ENCODE data around the gene PCBP3.

Gene PCBP3

DNA sequence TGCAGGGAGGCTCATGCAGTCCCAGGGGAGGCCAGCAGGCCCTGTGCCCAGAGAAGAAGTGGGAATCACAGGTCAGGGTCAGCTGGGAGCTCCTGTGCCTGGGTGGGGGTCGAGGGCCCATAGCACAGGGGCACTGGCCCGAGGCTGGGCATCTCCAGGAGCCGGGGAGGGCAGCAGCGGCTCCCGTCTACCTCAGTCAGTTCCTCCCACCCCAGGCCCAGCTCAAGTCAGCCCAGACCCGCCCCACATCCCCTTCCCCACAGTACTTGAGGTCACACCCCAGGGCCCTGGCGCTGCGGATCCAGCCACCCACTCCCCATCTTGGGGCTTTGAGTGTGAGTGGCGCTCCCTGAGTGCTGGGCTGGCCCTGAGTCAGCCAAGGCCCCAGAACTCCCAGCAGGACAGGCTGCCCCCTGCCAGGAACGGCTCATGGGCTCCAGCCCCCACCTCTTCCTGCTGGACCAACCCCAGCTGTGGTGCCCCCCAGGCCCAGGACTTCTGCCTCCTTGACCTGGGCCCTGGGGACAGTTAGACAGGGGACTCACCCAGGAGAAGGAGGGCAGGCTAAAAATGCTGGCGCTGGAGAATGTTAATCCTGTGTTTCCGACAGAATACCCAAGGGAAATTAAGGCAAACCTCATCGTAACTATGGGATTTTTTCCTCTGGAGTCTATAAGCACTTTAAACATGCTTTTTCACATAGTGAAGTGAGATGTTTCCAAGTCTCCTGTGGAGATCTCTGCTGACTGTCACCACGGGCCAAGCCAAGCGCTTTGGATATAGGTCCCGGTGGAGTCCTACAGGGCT lies 269.3 kb downstream of the PCBP3 start:
- DNase-seq (ENCODE audit: low read depth): no peak

DNA sequence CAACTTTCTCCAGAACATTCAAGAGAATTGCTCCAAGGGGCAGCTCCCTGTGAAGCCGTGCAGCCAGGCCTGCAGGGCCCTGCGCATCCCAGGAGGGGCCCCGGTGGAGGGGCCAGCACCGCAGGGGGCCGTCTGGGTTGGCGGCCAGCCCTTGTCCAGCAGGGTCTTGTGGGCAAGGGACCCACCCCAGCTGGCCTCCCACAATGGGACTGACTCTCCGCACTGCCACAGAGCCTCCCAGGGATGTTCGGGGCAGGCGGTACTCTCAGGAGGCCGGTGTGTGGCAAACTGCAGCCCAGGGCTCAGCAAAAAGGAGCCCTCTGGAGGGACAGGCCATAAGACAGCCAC lies 269.9 kb downstream of the PCBP3 start:
- no peak for DNase-seq (ENCODE audit: low read depth)

DNA sequence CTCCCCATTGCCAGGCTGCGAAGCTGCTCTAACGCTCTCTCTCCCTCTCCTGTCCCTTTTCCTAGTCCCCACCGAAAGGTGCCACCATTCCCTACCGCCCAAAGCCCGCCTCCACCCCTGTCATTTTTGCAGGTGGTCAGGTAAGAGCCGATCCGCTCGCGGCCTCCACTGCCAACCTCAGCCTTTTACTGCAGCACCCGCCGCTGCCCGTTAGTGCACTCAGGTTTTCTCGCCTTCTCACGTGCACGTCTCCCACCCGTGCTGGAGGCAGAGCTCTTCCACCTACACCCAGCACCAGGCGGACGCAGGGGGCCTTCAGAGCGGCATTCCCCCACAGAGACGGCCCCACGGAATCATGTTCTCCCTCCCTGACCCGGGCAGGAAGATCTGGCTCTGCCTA lies 270.4 kb downstream of the PCBP3 start:
- no peak for DNase-seq (ENCODE audit: low read depth)

DNA sequence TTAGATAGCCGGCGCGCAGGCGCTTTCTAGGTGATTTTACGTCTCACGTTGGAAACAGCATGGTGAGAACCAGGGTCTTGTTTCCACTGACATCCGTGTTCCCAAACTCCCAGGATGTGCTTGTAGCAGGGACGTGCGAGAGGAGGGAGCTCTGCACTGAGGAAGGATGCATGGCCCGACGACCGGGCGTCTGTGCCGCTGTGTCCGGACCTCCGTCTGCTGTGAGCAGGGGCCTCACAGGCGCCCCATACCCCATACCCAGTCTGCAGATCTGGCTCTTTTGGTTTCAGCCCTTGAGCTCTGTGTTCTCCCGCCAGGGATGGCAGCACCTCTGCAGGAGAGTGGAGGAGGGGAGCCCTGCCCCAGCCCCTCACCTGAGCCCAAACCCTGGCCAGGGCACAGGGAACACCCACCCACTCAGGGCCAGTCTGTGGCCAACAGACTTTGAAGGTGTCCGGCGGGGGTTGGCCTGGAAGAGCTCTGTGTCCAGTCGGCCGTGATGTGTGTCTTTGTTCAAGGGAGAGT lies 270.9 kb downstream of the PCBP3 start:
- no peak for DNase-seq (ENCODE audit: low read depth)

DNA sequence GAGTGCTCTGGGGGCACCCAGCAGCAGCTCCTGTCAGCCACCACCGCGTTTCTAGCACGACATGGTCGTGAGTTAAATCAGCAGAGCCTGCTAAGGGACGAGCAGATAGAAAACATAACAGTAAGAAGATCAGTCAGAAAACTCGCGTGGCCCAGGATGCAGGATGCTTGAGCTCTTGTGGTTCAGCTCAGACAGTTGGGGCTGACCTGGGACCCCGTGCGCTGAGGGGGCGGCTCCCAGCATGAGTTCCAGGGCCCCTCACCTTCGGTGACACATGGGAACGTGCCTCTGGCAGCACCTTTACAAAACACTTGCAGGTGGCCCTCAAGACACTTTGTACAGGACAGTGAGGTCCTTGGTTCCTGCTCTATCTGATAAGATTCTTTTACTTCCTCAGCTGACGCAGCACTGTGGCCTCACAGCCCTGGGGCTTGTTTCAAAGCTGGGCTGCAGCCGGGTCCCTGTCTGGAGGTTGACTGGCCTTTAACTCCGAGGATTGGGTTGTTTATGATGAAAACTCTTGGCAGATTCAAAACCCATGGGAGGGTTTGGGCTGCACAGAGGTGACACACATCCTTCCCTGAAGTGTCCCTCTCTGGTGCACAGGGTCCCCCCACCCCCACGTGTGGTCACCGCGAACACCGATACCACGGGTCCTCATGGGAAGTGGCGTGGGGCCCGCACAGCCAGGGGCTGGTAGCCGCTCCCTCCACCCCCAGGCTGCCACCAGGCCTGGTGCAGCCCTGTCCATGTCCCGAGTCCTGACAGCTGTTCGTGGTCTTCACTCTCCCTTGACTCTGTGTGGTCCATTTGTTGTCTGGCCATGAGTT lies 272.7 kb downstream of the PCBP3 start:
- no peak for DNase-seq (ENCODE audit: low read depth)

DNA sequence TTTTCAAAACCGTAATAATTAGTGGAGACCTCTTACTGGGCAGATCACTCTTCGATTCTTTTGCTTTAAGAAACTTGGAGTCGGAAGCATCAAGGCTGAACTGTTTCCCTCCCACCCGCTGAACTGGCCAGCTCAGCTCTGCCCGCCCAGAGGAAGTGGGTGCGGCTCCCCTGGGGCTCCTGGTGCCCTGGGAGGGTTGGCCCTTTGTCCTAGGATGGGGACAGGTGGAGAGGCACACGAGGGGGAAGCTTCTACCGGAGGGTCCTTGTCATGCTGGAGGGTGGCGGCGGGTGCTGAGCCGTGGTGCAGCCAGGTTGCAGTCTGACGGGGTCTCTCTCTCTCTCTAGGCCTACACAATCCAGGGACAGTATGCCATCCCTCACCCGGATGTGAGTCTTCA lies 273.7 kb downstream of the PCBP3 start:
- no peak for DNase-seq (ENCODE audit: low read depth)

DNA sequence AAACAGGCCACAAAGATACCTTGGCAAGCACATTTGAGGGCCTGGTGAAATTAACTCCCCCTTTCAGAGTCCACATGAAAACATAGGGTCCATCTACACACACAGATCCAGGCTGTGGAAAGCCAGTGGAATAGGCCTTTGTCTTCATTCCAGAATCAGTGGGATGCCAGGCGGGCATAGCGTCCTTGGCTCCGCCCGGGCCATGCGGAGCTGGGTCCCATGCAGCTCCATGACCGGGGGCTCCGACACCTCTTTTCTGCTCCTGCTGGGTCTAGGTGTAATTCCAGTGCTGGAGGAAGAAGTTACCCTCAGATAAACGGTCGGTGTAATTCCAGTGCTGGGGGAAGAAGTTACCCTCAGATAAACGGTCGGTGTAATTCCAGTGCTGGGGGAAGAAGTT lies 274.5 kb downstream of the PCBP3 start:
- DNase-seq (ENCODE audit: low read depth): no peak

DNA sequence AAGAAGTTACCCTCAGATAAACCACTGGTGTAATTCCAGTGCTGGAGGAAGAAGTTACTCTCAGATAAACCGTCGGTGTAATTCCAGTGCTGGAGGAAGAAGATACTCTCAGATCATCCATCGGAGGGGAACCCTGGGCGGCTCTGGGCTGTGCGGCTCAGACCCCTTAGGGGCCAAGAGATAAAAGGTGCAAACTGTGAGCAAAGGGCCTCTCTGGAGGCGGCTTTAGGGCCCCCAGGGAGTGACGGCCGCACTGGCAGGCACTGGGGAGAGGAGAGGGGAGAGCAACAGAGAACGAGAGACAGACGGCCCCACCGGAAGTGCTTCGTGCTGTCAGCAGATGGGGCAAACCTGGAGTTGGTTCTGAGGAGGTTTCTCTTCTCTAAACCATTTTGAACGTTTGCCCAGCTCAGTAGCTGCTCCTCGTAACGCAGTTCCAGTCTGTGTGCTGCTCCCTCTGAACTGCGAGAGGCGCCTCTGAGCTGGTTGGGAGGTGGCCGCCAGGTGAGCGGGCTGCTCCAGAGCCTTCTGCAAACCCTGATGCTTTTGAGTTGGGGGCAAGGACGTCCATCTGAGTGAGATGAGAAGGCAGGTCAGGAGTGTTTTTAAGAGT lies 275.4 kb downstream of the PCBP3 start:
- no peak for DNase-seq (ENCODE audit: low read depth)

DNA sequence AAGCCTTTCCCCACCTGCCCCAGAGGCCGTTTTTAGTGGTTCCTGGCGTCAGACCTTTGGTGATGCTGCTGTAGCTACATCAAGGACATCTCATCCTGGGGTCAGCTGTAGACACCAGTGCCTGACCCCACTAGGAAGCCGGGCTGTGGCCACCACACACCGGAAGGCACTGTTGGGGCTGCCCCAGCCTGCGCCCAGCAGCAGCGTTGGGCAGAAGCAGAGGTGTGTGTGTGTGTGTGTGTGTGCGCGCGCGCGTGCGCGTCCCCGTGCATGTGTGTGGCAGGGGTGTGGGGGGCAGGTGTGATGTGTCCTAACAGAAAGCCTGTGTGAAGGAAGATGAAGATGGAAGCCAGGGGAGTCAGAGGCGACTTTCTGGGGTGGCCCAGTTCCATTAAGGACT lies 276.1 kb downstream of the PCBP3 start:
- no peak for DNase-seq (ENCODE audit: low read depth)

DNA sequence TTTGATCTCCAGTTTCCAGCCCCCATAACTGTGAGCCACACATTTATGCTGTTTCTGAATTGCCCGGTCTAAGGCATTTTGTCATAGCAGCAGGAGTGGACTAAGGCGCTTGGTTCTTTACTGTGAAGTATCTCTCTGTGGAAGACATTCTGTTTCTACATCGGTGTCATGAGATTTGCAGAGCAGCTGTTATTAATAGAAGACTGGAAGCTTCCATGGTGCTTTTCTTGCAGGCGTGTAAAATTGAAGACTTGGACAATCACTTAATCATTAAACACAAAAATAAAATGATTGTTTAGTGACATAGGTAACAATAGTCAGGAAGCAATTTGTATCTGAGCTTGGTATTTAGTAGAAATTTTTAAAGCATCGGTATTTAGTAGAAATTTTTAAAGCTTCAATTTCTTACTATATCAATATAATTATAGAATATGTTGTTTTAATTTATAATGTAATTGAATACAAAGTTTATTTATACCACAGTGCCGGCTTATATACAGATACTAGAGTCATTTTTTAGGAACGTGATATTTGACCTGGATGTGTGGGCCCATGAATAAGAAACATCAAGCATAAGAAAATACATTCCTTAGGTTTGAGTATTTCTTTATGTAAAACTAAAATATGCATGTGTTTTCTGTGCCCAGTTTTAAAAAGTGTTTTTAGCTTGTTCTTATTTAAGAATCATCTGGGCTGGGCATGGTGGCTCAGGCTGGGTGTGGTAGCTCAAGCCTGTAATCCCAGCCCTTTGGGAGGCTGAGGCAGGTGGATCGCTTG lies 277.5 kb downstream of the PCBP3 start:
- DNase-seq (ENCODE audit: low read depth): no peak

DNA sequence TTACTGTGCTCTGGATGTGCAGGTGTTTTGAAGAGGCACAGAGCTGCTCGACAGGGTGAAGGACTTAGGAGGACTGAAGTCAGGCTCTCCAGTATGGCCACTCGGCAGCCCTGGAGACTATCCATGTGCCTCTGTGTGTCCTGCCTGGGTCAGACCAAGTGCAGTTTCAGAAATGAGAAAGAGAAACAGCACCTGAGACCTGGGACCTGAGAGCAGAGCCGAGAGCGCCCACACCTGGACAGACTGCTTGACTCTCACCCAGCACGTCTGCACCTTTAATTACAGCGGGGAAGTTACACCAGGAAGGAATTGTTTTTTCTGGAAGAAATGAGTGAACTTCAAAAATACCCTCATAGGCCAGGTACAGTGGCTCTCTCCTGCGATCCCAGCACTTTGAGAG lies 278.4 kb downstream of the PCBP3 start:
- no peak for DNase-seq (ENCODE audit: low read depth)

DNA sequence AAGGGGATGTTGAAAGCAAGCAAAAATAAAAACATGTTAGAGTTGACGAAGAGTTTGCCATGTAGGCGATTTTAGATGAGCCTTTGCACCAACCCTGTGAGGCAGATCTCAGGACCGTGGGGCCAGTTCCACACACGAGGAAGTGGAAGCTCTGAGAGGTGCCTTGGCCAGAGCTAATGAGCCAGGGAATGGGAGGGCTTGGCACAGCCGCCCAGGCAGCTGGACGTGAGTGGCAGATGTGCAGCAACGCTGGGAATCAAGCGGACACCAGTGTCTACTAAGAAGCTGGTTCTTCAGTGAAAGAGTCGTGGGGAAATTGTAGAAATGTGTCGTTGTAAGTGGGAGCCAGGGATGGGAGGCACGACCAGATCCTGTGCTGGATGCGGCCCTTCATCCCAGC lies 279.1 kb downstream of the PCBP3 start:
- no peak for DNase-seq (ENCODE audit: low read depth)

DNA sequence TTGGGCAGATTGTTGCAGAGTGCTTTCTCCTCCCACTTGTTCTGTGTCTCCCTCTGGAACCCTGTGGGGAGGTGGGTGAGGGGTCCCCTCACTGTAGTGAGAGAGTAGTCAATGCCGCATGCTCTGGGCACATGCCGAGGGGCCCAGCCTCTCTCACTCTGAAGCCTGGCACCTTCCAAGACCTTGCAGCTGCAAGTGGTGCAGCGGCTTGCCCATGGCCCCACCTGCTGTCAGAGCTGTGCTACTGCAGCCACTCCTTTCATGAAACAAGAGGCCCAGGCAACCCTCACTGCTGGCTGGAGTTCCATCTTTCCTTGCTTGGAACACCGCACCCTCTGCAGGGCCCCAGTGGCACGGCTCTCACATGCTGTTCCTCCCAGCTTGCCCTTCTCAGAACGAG lies 279.6 kb downstream of the PCBP3 start:
- peak; percentile 32 for DNase-seq (ENCODE audit: low read depth)

DNA sequence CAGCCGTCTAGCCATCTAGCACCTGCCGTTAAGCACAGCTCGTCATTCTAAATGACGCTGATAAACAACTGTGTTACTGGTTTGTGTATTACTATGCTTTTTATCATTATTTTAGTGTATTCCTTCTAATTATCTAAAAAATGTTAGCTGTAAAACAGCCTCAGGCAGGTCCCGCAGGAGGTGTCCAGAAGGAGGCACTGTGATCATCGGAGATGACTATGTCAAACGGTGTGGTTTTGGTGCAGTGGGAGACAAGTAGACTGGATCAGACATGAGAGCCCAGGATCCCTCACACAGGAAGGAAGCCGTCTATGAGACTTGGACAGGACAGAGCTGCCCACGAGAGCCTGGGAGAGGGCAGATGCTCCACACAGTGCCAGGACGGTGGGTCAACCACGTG lies 282.8 kb downstream of the PCBP3 start:
- DNase-seq (ENCODE audit: low read depth): no peak

DNA sequence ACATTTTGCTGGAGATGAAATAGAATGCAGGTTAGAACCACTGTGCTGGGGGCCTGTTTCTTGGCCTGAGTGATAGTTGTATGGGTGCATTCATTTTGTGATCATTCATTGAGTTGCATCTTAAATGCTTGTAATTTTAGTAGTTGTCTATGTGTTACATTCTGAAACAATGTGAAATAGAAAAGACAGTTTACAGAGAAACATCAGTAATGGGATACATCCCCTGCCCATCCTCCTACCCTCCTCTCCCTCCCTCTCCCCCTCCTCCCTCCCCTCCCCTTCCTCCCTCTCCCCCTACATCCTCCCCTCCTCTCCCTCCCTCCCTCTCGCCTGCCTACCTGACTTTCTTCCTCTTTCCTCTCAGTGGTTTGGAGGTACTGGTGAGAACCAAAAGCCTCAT lies 283.5 kb downstream of the PCBP3 start:
- no peak for DNase-seq (ENCODE audit: low read depth)

DNA sequence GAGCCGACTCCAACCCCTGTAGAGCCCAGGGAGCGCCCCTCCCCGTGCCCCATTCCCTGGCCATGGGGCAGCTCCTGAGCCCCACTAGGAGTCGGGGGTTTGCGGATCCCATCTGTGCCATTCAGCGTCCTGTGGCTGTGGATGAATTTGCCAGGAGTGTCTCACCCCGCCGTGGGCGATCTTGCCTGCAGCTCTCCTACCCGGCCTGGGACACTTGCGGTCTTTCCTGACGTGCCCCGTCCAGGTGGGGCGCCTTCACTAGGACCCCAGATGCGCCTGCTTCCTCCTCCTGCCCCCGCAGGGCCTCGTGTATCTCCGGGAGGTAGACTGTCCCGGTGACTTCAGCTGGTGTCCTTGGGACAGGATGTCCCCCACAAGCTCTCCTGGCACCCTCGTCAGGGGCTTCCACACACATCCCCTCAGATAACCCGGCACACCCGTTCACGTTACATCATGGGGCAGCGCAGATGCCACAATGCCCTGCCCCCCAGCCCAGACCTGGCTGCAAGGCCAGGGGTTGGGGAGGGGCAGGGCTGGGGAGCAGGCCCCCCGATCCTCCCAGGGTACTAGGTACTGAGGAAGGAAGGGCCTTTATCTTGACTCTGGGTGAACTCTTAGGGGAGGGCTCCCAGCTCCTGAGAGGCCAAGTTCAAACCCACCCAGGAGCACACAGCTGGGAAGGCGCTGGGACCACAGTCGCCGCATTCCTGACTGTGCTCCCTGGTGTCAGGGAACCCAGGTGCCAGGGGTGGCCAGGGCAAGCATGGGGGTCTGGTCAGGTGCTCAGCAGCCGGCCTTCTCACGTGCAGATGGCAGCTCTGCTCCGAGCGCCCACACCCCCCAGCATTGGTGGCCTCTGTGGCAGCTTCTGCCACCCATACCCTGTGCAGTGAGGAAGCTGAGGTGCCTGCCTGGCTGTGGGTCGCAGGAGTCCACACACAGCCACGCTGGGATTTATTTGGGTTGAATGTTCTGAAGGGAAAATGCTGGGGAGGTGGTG lies 284.6 kb downstream of the PCBP3 start:
- DNase-seq (ENCODE audit: low read depth): no peak

DNA sequence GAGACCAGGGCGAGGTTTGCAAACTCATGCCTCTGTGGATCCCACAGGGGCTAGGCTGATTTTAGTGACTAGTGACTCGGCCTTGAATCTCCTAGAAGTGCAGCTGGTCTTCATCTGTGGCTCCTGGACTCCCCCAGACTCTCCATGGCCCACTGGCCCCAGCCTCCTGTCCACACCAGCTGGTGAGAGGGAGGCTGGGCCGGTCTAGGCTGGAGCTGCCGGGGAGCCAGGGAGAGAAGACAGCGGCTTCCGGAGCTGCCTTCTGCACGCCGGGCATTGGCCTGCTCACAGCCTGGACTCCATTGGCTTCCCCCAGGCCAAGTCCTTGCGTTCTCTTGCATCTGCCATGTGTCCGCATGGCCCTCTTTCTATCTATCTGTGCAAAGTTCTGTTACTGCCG lies 285.9 kb downstream of the PCBP3 start:
- no peak for DNase-seq (ENCODE audit: low read depth)

DNA sequence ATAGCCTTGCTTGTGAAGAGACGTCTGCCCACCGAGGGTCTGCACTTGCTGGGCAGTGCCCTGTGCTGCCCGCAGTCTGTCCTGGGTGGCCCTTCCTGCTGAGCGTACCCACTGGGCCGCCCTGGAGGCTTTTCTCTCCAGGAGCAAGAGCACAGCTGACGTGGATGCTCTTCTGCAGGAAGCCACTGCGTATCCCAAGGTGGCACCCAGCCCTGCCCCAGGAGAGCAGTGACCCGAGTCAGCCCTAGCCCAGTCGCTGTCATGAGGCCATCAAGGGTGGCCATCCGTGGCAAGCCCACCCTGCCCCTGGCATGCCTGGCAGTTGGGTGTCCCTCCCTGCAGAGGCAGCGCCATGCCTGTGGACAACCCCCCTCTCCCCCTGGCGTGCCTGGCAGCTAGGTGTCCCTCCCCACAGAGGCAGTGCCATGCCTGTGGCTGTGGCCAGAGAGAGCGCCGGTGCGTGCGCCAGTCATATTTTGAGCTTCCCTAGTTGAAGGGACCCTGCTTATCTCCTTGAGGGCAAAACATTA lies 286.8 kb downstream of the PCBP3 start:
- DNase-seq (ENCODE audit: low read depth): no peak

DNA sequence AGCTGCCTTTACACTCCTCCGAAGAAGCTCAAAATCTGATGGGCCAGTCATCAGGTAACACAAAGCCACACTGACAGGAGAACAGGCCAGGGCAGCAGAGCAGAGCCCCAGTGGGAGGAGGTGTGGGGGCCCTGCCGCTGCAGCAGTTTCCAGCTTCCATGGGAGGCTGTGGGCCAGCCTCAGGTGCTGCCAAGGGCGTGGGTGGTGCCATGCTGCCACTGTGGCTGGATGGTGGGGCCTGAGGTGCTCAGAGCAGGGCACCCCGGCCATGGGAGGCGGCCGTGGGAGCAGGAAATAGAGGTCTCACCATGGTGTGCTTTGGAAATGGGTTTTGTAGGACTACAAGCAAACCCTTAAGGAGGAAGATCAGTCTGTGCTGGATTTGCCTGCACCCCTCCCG lies 287.3 kb downstream of the PCBP3 start:
- no peak for DNase-seq (ENCODE audit: low read depth)

DNA sequence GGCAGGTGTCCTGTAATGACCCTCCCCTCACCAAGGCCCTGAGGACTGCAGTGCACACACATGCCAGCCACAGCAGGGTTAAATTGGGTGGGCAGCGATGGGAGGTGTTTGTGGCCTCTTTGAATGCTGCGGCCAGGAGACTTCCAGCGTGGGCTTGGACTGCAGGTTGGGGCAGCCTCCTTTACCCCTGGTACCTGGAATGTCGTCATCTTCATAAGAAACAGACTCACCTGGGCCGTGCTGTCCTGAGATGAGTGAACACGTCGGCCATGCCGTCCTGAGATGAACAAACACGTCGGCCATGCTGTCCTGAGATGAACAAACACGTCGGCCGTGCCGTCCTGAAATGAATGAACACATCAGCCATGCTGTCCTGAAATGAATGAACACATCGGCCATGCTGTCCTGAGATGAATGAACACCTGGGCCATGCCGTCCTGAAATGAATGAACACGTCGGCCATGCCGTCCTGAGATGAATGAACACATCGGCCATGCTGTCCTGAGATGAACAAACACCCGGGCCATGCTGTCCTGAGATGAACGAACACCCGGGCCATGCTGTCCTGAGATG lies 288.0 kb downstream of the PCBP3 start:
- DNase-seq (ENCODE audit: low read depth): no peak
